Lung (tissue), 12 donors: ENCODE measurements around the gene TRPM7. TPM values are rescaled to one million over a fixed set of nuclear protein-coding genes. Genes with fewer than 3 reads are reported as not detected.
"Not testable (repeated sequence)": the region's sequence is repeated elsewhere in the genome, so short reads cannot be mapped to it uniquely, and the experiment has no call there.

Experiments used
- ATAC-seq: fragments of 200-7000 bp; cut with Tn5 transposase; one replicate; pipeline ENCODE4 v1.9.1; 2020; ENCODE audit warnings: moderate number of reproducible peaks; ENCODE audit not compliant: insufficient read depth, low FRiP score
- DNase-seq, 3 donors: peaks; one replicate each; pipeline ENCODE4 v3.0.0-alpha.2; 2013 to 2017
- H3K27ac ChIP-seq, 2 donors: one replicate each; pipeline ENCODE4 v1.5.1; 2013; ENCODE audit warnings: mild to moderate bottlenecking in 2 of 2, moderate library complexity in 2 of 2, control low read depth in 1 of 2, inconsistent platforms in 1 of 2, low read depth in 1 of 2, low read length in 1 of 2
- H3K27me3 ChIP-seq, 3 donors: one replicate each; pipeline ENCODE4 v1.5.1; 2013; ENCODE audit warnings: low read length in 2 of 3; ENCODE audit not compliant: control insufficient read depth in 3 of 3, insufficient read depth in 3 of 3
- H3K36me3 ChIP-seq, 4 donors: one replicate each; pipeline ENCODE4 v1.5.1; 2013; ENCODE audit warnings: low read length in 4 of 4, mild to moderate bottlenecking in 1 of 4, moderate library complexity in 1 of 4; ENCODE audit not compliant: control insufficient read depth in 4 of 4, insufficient read depth in 4 of 4
- H3K4me1 ChIP-seq, 5 donors: one replicate each; pipeline ENCODE4 v1.5.1; 2013; ENCODE audit warnings: low read length in 5 of 5, mild to moderate bottlenecking in 2 of 5, moderate library complexity in 1 of 5; ENCODE audit not compliant: control insufficient read depth in 5 of 5, insufficient read depth in 5 of 5
- H3K4me3 ChIP-seq: one replicate; pipeline ENCODE4 v1.5.1; 2013; ENCODE audit warnings: mild to moderate bottlenecking, control low read depth, moderate library complexity
- H3K9ac ChIP-seq, 2 donors: one replicate each; pipeline ENCODE4 v1.5.1; 2013; ENCODE audit warnings: low read length in 2 of 2, control low read depth in 1 of 2; ENCODE audit not compliant: insufficient read depth in 1 of 2
- H3K9me3 ChIP-seq, 4 donors: one replicate each; pipeline ENCODE4 v1.5.1; 2013; ENCODE audit warnings: low read length in 3 of 4, mild to moderate bottlenecking in 1 of 4, moderate library complexity in 1 of 4; ENCODE audit not compliant: control insufficient read depth in 4 of 4, insufficient read depth in 3 of 4
- WGBS, 2 donors: extraction: QIAGEN DNeasy Blood & Tissue Kit; methylation state at CpG; one replicate each; pipeline ENCODE4 v1.1.7; 2013; 5-methylcytosine and 5-hydroxymethylcytosine counted together
- polyA plus RNA-seq, 2 donors: library from polyadenylated mRNA; stranded (reverse); fragments of 200-250 nt; gene quantifications; one replicate each; pipeline ENCODE4 v1.2.1, GENCODE V29; 2013
- total RNA-seq, 2 donors: library from RNA; depleted of rRNA in 1 of 2; stranded (reverse); fragments of >200 nt in 1 of 2; gene quantifications; one replicate each; pipeline ENCODE4 v1.2.1, GENCODE V29; 2014 to 2021
- TF ChIP-seq, protein P1 (sequence below): IDR thresholded peaks from 2 replicates; pipeline ENCODE4 v1.5.1; 2012; ENCODE audit warnings: mild to moderate bottlenecking; ENCODE audit errors: control extremely low read depth, extremely low read depth
- donor health status: control.
- donor health status: control.
- donor health status: Bipolar disorder and iron deficiency.
- donor health status: healthy.
- donor health status: DM: yes; HTN: yes; CAD: no.

TRPM7 gene
- total and polyA plus RNA-seq, 4 donors, result 9.1 to 77.7 (median 20.7) TPM

DNA sequence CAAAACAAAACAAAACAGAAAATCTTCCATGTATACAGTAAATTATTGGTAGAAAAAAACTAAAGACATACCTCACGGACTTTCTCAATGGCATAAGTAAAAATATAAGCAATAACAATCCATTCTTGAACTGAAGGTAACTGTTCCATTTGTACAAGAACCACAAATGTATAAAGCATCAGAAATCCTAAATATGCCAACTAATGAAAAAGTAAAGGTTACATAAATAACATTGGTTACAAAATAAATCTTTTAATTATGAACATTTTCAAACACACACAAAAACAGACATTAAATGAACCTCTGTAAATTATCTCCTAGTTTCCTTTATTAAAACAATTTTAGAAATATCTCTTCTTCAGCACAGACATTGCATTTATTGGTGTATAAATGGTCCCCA, 79.5 kb downstream of the TRPM7 start:
- H3K36me3 ChIP-seq, result peaks cover 6 to 34% (median 21%) of the 10 kb centered on the region in 4 donors

DNA sequence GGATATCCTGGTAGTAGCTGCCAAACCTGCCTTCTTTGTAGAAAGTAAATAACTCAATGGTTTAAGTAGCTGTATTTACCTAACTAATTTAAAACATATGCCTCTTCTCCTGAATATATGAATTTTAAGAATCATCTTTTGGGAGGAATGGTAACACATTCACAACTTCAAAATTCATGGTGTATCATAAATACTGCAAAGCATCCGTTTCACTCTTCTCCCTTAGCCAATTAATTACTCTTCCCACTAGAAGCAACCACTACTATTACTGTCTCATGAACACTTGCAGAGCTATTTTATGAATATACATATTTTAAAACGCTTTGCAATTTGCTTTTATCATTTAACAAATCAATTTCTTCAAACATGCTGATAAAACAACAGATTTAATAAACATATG, 81.1 kb downstream of the TRPM7 start:
- 90 to 97% methylated on average over 2 of the region's 2 CpGs for WGBS, 2 donors
- ATAC-seq, result no peak

More for the DNA sequence above, 79.5 kb downstream of the TRPM7 start:
- 97 to 100% methylated on average over 1 of the region's 1 CpG for WGBS, 2 donors
- Histone ChIP-seq H3K9ac (no peak overlapping the region), H3K27ac (no peak overlapping the region), H3K9me3 (no peaks in the 10 kb centered on the region), H3K27me3 (no peaks in the 10 kb centered on the region), H3K4me1 (no peaks in the 10 kb centered on the region), H3K4me3 (no peak overlapping the region)
- TF ChIP-seq, protein P1, sequence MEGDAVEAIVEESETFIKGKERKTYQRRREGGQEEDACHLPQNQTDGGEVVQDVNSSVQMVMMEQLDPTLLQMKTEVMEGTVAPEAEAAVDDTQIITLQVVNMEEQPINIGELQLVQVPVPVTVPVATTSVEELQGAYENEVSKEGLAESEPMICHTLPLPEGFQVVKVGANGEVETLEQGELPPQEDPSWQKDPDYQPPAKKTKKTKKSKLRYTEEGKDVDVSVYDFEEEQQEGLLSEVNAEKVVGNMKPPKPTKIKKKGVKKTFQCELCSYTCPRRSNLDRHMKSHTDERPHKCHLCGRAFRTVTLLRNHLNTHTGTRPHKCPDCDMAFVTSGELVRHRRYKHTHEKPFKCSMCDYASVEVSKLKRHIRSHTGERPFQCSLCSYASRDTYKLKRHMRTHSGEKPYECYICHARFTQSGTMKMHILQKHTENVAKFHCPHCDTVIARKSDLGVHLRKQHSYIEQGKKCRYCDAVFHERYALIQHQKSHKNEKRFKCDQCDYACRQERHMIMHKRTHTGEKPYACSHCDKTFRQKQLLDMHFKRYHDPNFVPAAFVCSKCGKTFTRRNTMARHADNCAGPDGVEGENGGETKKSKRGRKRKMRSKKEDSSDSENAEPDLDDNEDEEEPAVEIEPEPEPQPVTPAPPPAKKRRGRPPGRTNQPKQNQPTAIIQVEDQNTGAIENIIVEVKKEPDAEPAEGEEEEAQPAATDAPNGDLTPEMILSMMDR, result no peak
- DNase-seq, result no peak
- ATAC-seq, result no peak

DNA sequence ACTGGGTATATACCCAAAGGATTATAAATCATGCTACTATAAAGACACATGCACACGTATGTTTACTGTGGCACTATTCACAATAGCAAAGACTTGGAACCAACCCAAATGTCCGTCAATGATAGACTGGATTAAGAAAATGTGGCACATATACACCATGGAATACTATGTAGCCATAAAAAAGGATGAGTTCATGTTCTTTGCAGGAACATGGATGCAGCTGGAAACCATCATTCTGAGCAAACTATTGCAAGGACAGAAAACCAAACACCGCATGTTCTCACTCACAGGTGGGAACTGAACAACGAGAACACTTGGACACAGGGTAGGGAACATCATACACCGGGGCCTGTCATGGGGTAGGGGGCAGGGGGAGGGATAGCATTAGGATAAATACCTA, 84.6 kb downstream of the TRPM7 start:
- peaks cover 2 to 18% (median 14%) of the 10 kb centered on the region in 4 donors for H3K36me3 ChIP-seq
- H3K27ac ChIP-seq, result not testable (repeated sequence)

More for the DNA sequence above, 81.1 kb downstream of the TRPM7 start:
- Histone ChIP-seq H3K36me3 (peaks cover 5 to 20% (median 15%) of the 10 kb centered on the region in 4 donors), H3K27ac (no peak overlapping the region), H3K9me3 (no peaks in the 10 kb centered on the region), H3K4me3 (no peak overlapping the region), H3K4me1 (no peaks in the 10 kb centered on the region), H3K27me3 (no peaks in the 10 kb centered on the region), H3K9ac (no peak overlapping the region)
- DNase-seq, result no peak
- TF ChIP-seq, protein P1, result no peak

DNA sequence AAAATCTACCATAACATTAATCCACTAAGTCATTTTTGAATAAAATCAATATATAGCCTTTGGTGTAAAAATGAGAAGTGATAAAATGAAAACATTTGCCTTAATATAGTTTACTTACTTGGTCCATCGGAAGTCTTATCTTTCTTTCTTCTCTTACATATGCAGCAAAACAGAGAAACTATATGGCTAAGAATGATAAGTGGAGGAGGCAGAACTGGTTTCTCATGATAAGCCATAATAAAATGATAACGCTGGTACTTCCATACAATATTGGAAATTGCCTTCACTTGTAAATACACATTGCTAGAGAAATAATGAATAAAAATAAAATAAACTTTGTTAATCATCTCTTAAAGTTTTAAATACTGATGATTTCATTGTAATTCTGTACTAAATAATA, 92.3 kb downstream of the TRPM7 start:
- WGBS, 2 donors, result 97 to 99% methylated on average over 2 of the region's 2 CpGs
- ATAC-seq (no peak), DNase-seq (no peak)
- Histone ChIP-seq H3K9ac (no peak overlapping the region), H3K4me3 (no peak overlapping the region), H3K4me1 (no peaks in the 10 kb centered on the region), H3K9me3 (no peaks in the 10 kb centered on the region), H3K36me3 (peaks cover 10 to 36% (median 34%) of the 10 kb centered on the region in 4 donors), H3K27ac (no peak overlapping the region), H3K27me3 (no peaks in the 10 kb centered on the region)
- TF ChIP-seq, protein P1, result no peak

More for the DNA sequence above, 84.6 kb downstream of the TRPM7 start:
- not testable (repeated sequence) for H3K9ac ChIP-seq, H3K4me3 ChIP-seq, H3K4me1 ChIP-seq, H3K9me3 ChIP-seq, H3K27me3 ChIP-seq, DNase-seq, ATAC-seq
- 92 to 98% methylated on average over 3 to 5 of the region's 5 CpGs for WGBS, 2 donors
